BLaER1 treated with 17β-estradiol and CSF1 and Interleukin-3, amounts not matched to agents 10 nM and 100 nM (cell line): ENCODE results near the gene CCL2.

Source experiments
- H3K27ac ChIP-seq, 11 experiments: shearing (Covaris generic); formaldehyde crosslinking; 2 replicates each; pipeline ENCODE4 v1.8.1; 2022
- H3K27me3 ChIP-seq, 11 experiments: shearing (Covaris generic); formaldehyde crosslinking; 2 replicates each; pipeline ENCODE4 v1.8.1; 2022
- H3K36me3 ChIP-seq, 11 experiments: shearing (Covaris generic); formaldehyde crosslinking; 2 replicates each; pipeline ENCODE4 v1.8.1; 2022
- H3K4me1 ChIP-seq, 10 experiments: shearing (Covaris generic); formaldehyde crosslinking; 2 replicates each; pipeline ENCODE4 v1.8.1; 2022
- H3K4me2 ChIP-seq, 11 experiments: shearing (Covaris generic); formaldehyde crosslinking; 2 replicates each; pipeline ENCODE4 v1.8.1; 2022
- H3K4me3 ChIP-seq, 10 experiments: shearing (Covaris generic); formaldehyde crosslinking; 2 replicates each; pipeline ENCODE4 v1.8.1; 2022
- H3K9ac ChIP-seq, 11 experiments: shearing (Covaris generic); formaldehyde crosslinking; 2 replicates each; pipeline ENCODE4 v1.8.1; 2022
- H3K9me3 ChIP-seq, 11 experiments: shearing (Covaris generic); formaldehyde crosslinking; replicated peaks in 1 of 11; 2 replicates each; pipeline ENCODE4 v1.8.1; 2022
- H4K20me1 ChIP-seq, 11 experiments: shearing (Covaris generic); formaldehyde crosslinking; 2 replicates each; pipeline ENCODE4 v1.8.1; 2022
- Cebpa-rat ChIP-seq, 11 experiments: shearing (Covaris generic); IDR thresholded peaks; 2 replicates each; pipeline ENCODE4 v1.8.1; 2022

CCL2 gene

GRCh38 chr17:34230342-34230741 is 24.7 kb upstream of the CCL2 start:
- Histone ChIP-seq H3K9ac (no peak overlapping the region), H4K20me1 (no peaks in the 10 kb centered on the region), H3K36me3 (no peaks in the 10 kb centered on the region), H3K27ac (no peak overlapping the region; a peak in 1 of 22 replicates), H3K4me1 (peaks cover 10 to 91% (median 36%) of the 10 kb centered on the region in 10 experiments; a peak in 19 of 20 replicates), H3K9me3 (peaks cover 15 to 28% (median 19%) of the 10 kb centered on the region in 11 experiments), H3K4me2 (no peak overlapping the region; a peak in 1 of 22 replicates), H3K27me3 (no peaks in the 10 kb centered on the region), H3K4me3 (no peak overlapping the region)
- TF ChIP-seq Cebpa-rat (IDR thresholded peaks at IDR 0.05): no peak

GRCh38 chr17:34234616-34235015 is 20.5 kb upstream of the CCL2 start:
- Histone ChIP-seq H3K4me2 (peak overlapping the region in 7 of 11 experiments; percentile 80 to 92 (median 87); a peak in 12 of 22 replicates), H3K27me3 (no peaks in the 10 kb centered on the region), H3K36me3 (no peaks in the 10 kb centered on the region), H4K20me1 (no peaks in the 10 kb centered on the region), H3K4me1 (peaks cover 33 to 91% (median 67%) of the 10 kb centered on the region in 10 experiments), H3K9ac (peak overlapping the region in 2 of 11 experiments; percentile 37 to 44; a peak in 4 of 22 replicates), H3K4me3 (no peak overlapping the region), H3K27ac (peak overlapping the region in 8 of 11 experiments; percentile 25 to 97 (median 78); a peak in 15 of 22 replicates), H3K9me3 (peaks cover 11 to 17% (median 13%) of the 10 kb centered on the region in 11 experiments)
- no peak for TF ChIP-seq Cebpa-rat (IDR thresholded peaks at IDR 0.05)

- no peaks in the 10 kb centered on the region for H3K27me3 ChIP-seq
- H4K20me1 ChIP-seq: no peaks in the 10 kb centered on the region
- no peak overlapping the region for H3K4me3 ChIP-seq
- TF ChIP-seq Cebpa-rat (IDR thresholded peaks at IDR 0.05): no peak
- H3K4me2 ChIP-seq: peak overlapping the region; percentile 59 to 92 (median 86)
- H3K4me1 ChIP-seq: peaks cover 40 to 95% (median 76%) of the 10 kb centered on the region in 10 experiments
- peak overlapping the region; percentile 50 to 97 (median 76); a peak in 21 of 22 replicates for H3K27ac ChIP-seq
- peak overlapping the region in 9 of 11 experiments; percentile 8 to 69 (median 42); a peak in 12 of 22 replicates for H3K9ac ChIP-seq
- H3K9me3 ChIP-seq: peaks cover 2 to 8% (median 5%) of the 10 kb centered on the region in 11 experiments
- H3K36me3 ChIP-seq: no peaks in the 10 kb centered on the region
These were observed 19.6 kb upstream of the CCL2 start for GRCh38 chr17:34235389-34236028.

- H3K36me3 ChIP-seq: no peaks in the 10 kb centered on the region
- no peaks in the 10 kb centered on the region for H4K20me1 ChIP-seq
- no peak for TF ChIP-seq Cebpa-rat (IDR thresholded peaks at IDR 0.05)
- H3K27ac ChIP-seq: peak overlapping the region; percentile 50 to 97 (median 76); a peak in 21 of 22 replicates
- H3K9me3 ChIP-seq: no peaks in the 10 kb centered on the region
- H3K4me1 ChIP-seq: peaks cover 49 to 100% (median 85%) of the 10 kb centered on the region in 10 experiments
- H3K9ac ChIP-seq: peak overlapping the region; percentile 7 to 69 (median 37); a peak in 16 of 22 replicates
- no peak overlapping the region for H3K4me3 ChIP-seq
- peak overlapping the region; percentile 59 to 92 (median 86) for H3K4me2 ChIP-seq
- no peaks in the 10 kb centered on the region for H3K27me3 ChIP-seq
These were observed 18.7 kb upstream of the CCL2 start for GRCh38 chr17:34236281-34236892.

- Histone ChIP-seq H3K4me3 (no peak overlapping the region), H3K27ac (peak overlapping the region in 10 of 11 experiments; percentile 41 to 97 (median 76); a peak in 19 of 22 replicates), H3K4me1 (peaks cover 60 to 100% (median 96%) of the 10 kb centered on the region in 10 experiments), H3K27me3 (no peaks in the 10 kb centered on the region), H3K9me3 (no peaks in the 10 kb centered on the region), H4K20me1 (no peaks in the 10 kb centered on the region), H3K36me3 (no peaks in the 10 kb centered on the region), H3K9ac (peak overlapping the region in 2 of 11 experiments; percentile 5 to 19; a peak in 3 of 22 replicates), H3K4me2 (peak overlapping the region in 10 of 11 experiments; percentile 61 to 92 (median 86); a peak in 17 of 22 replicates)
- no peak for TF ChIP-seq Cebpa-rat (IDR thresholded peaks at IDR 0.05)
These were observed 17.6 kb upstream of the CCL2 start for GRCh38 chr17:34237458-34237857.

- no peak for TF ChIP-seq Cebpa-rat (IDR thresholded peaks at IDR 0.05)
- Histone ChIP-seq H3K4me2 (peak overlapping the region; percentile 66 to 93 (median 82)), H3K27me3 (no peaks in the 10 kb centered on the region), H3K4me3 (no peak overlapping the region), H3K4me1 (peaks cover 68 to 99% (median 98%) of the 10 kb centered on the region in 10 experiments), H3K9me3 (no peaks in the 10 kb centered on the region), H3K36me3 (no peaks in the 10 kb centered on the region), H4K20me1 (no peaks in the 10 kb centered on the region), H3K27ac (peak overlapping the region; percentile 87 to 99 (median 95)), H3K9ac (peak overlapping the region; percentile 47 to 89 (median 78); a peak in 21 of 22 replicates)
These were observed 14.0 kb upstream of the CCL2 start for GRCh38 chr17:34241062-34241461.

GRCh38 chr17:34242587-34243363 is 12.3 kb upstream of the CCL2 start:
- H3K4me2 ChIP-seq: peak overlapping the region; percentile 66 to 98 (median 86)
- H3K27me3 ChIP-seq: no peaks in the 10 kb centered on the region
- peak overlapping the region; percentile 71 to 89 (median 80) for H3K9ac ChIP-seq
- H3K9me3 ChIP-seq: no peaks in the 10 kb centered on the region
- TF ChIP-seq Cebpa-rat (IDR thresholded peaks at IDR 0.05): peak in 6 of 11 experiments; percentile 7 to 86 (median 60); a peak in 10 of 22 replicates
- peak overlapping the region in 2 of 10 experiments; percentile 8 to 22; a peak in 2 of 20 replicates for H3K4me3 ChIP-seq
- no peaks in the 10 kb centered on the region for H3K36me3 ChIP-seq
- H3K27ac ChIP-seq: peak overlapping the region; percentile 87 to 99 (median 95)
- H4K20me1 ChIP-seq: no peaks in the 10 kb centered on the region
- H3K4me1 ChIP-seq: peaks cover 61 to 99% (median 98%) of the 10 kb centered on the region in 10 experiments

GRCh38 chr17:34243364-34244320 is 11.4 kb upstream of the CCL2 start:
- H3K4me2 ChIP-seq: peak overlapping the region; percentile 66 to 98 (median 86)
- H3K9me3 ChIP-seq: no peaks in the 10 kb centered on the region
- H3K27me3 ChIP-seq: no peaks in the 10 kb centered on the region
- H3K4me1 ChIP-seq: peaks cover 59 to 99% (median 97%) of the 10 kb centered on the region in 10 experiments
- H3K9ac ChIP-seq: peak overlapping the region; percentile 71 to 89 (median 80)
- no peaks in the 10 kb centered on the region for H3K36me3 ChIP-seq
- no peak for TF ChIP-seq Cebpa-rat (IDR thresholded peaks at IDR 0.05)
- peak overlapping the region; percentile 87 to 99 (median 95) for H3K27ac ChIP-seq
- peak overlapping the region in 1 of 10 experiments; percentile 22; a peak in 2 of 20 replicates for H3K4me3 ChIP-seq
- no peaks in the 10 kb centered on the region for H4K20me1 ChIP-seq
